HepG2 (cell line): ENCODE data around the gene DNAJC4. TPM values are rescaled to one million over a fixed set of nuclear protein-coding genes. Genes with fewer than 3 reads are reported as not detected.

Experiments used
- JUND ChIP-seq: sonication (generic); formaldehyde crosslinking; IDR thresholded peaks from 2 replicates; pipeline ENCODE4 v1.8.0; 2022; ENCODE audit warnings: mild to moderate bottlenecking, missing genetic modification reagents
- NFE2L1 ChIP-seq: sonication (generic); formaldehyde crosslinking; IDR thresholded peaks from 2 replicates; pipeline ENCODE4 v1.4.0; 2020; ENCODE audit warnings: missing genetic modification reagents, mild to moderate bottlenecking, borderline replicate concordance
- NPAS2 ChIP-seq: sonication (generic); formaldehyde crosslinking; IDR thresholded peaks from 2 replicates; pipeline ENCODE4 v1.8.0; 2022; ENCODE audit warnings: mild to moderate bottlenecking, missing genetic modification reagents, borderline replicate concordance
- SETDB1 ChIP-seq: sonication (generic); formaldehyde crosslinking; IDR thresholded peaks from 2 replicates; pipeline ENCODE4 v1.5.1; 2020; ENCODE audit warnings: missing genetic modification reagents, mild to moderate bottlenecking, borderline replicate concordance
- ZNF230 ChIP-seq: sonication (generic); formaldehyde crosslinking; IDR thresholded peaks from 2 replicates; pipeline ENCODE4 v1.4.0; 2020; ENCODE audit warnings: mild to moderate bottlenecking, missing genetic modification reagents
- ZNF577 ChIP-seq: sonication (generic); formaldehyde crosslinking; IDR thresholded peaks from 2 replicates; pipeline ENCODE4 v1.4.0; 2020; ENCODE audit warnings: mild to moderate bottlenecking, low read depth, missing genetic modification reagents, borderline replicate concordance
- polyA plus RNA-seq, 8 experiments: library from polyadenylated mRNA; depleted of rRNA in 3 of 8; stranded (reverse) in 7 of 8; unstranded in 1 of 8; fragments of >200 nt; fragmentation: Illumina TruSeq in 4 of 8; extraction: Trizol in 4 of 8; gene quantifications; 2 replicates each; pipeline versions ENCODE4 v1.2.1 to v1.2.3, GENCODE V29; 2011 to 2016; ENCODE audit warnings: low read depth in 4 of 8, missing spikeins in 1 of 8, mixed read lengths in 1 of 8; ENCODE audit not compliant: insufficient read depth in 1 of 8
- total RNA-seq, 5 experiments: library from RNA; depleted of rRNA; stranded (reverse); fragments of >200 nt; fragmentation: Illumina TruSeq; extraction: Trizol; gene quantifications; 2 replicates each; pipeline ENCODE4 v1.2.3, GENCODE V29; 2016; ENCODE audit warnings: low read depth in 1 of 5
- TF ChIP-seq, protein P1 (sequence below), 2 experiments: fragments of 450-650 bp in 1 of 2; sonication (generic) in 1 of 2; formaldehyde crosslinking in 1 of 2; IDR thresholded peaks; 2 replicates each; pipeline versions ENCODE4 v1.6.1 to v1.8.0; 2016 to 2022; ENCODE audit warnings: antibody characterized with exemption in 1 of 2, mild to moderate bottlenecking in 1 of 2, missing genetic modification reagents in 1 of 2
- TF ChIP-seq, protein P2 (sequence below): sonication (generic); formaldehyde crosslinking; IDR thresholded peaks from 2 replicates; pipeline ENCODE4 v1.4.0; 2020; ENCODE audit warnings: missing genetic modification reagents
- TF ChIP-seq, protein P3 (sequence below): sonication (generic); formaldehyde crosslinking; IDR thresholded peaks from 2 replicates; pipeline ENCODE4 v1.5.1; 2020; ENCODE audit warnings: mild to moderate bottlenecking, missing genetic modification reagents, moderate library complexity
- TF ChIP-seq, protein P4 (sequence below): IDR thresholded peaks from 2 replicates; pipeline ENCODE4 v1.6.1; 2016; ENCODE audit warnings: missing compliant biosample characterization, missing genetic modification reagents, borderline replicate concordance

DNAJC4 gene
- total and polyA plus RNA-seq, 2 of the 13 experiments (the other 11 are each of a cell fraction or from before 2014, with no cell fraction given) = 10.3 to 60.8 TPM

DNA sequence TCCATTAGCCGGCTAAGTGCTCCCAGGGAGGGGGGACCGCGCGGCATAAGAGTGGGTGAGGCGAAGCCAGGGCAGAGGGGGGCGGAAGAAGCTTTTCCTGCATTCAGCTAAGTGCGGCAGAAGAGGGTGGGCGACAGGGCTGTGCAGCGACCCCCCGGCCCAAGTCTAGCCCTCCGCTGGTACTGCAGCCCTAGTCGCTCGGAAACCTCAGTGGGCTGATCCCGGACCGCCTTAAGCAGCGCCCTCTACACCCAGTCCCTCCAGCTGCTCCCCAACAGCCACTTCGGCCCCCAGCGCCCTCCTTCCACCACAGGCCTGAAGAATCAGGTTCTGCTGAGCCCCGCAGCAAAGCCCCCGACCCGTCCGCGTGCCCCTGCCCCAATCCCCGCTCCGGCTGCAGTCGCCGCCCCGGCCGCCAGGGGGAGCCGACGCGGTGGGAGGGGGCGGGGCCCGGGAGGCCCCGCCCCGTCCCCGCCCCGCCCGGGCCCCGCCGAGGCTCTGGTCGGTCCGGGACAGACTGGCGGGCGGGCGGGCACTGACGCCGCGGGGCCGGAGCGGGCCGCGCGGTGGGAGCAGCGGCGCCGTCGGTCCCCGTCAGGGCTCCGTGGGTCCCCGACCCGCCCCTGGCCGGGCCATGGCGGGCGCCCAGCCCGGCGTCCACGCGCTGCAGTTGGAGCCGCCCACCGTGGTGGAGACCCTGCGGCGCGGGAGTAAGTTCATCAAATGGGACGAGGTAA is 20.8 kb downstream of the DNAJC4 start, which contains the start of gene PLCB3 (continued):
- TF ChIP-seq, protein P1, sequence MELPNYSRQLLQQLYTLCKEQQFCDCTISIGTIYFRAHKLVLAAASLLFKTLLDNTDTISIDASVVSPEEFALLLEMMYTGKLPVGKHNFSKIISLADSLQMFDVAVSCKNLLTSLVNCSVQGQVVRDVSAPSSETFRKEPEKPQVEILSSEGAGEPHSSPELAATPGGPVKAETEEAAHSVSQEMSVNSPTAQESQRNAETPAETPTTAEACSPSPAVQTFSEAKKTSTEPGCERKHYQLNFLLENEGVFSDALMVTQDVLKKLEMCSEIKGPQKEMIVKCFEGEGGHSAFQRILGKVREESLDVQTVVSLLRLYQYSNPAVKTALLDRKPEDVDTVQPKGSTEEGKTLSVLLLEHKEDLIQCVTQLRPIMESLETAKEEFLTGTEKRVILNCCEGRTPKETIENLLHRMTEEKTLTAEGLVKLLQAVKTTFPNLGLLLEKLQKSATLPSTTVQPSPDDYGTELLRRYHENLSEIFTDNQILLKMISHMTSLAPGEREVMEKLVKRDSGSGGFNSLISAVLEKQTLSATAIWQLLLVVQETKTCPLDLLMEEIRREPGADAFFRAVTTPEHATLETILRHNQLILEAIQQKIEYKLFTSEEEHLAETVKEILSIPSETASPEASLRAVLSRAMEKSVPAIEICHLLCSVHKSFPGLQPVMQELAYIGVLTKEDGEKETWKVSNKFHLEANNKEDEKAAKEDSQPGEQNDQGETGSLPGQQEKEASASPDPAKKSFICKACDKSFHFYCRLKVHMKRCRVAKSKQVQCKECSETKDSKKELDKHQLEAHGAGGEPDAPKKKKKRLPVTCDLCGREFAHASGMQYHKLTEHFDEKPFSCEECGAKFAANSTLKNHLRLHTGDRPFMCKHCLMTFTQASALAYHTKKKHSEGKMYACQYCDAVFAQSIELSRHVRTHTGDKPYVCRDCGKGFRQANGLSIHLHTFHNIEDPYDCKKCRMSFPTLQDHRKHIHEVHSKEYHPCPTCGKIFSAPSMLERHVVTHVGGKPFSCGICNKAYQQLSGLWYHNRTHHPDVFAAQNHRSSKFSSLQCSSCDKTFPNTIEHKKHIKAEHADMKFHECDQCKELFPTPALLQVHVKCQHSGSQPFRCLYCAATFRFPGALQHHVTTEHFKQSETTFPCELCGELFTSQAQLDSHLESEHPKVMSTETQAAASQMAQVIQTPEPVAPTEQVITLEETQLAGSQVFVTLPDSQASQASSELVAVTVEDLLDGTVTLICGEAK (IDR thresholded peaks at IDR 0.05) = no peak
- TF ChIP-seq, protein P1 (CRISPR knock-in tag; IDR thresholded peaks at IDR 0.05) = no peak
- TF ChIP-seq, protein P2, sequence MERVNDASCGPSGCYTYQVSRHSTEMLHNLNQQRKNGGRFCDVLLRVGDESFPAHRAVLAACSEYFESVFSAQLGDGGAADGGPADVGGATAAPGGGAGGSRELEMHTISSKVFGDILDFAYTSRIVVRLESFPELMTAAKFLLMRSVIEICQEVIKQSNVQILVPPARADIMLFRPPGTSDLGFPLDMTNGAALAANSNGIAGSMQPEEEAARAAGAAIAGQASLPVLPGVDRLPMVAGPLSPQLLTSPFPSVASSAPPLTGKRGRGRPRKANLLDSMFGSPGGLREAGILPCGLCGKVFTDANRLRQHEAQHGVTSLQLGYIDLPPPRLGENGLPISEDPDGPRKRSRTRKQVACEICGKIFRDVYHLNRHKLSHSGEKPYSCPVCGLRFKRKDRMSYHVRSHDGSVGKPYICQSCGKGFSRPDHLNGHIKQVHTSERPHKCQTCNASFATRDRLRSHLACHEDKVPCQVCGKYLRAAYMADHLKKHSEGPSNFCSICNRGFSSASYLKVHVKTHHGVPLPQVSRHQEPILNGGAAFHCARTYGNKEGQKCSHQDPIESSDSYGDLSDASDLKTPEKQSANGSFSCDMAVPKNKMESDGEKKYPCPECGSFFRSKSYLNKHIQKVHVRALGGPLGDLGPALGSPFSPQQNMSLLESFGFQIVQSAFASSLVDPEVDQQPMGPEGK (CRISPR knock-in tag) = peak; percentile 51; the same call in 1 of the 2 replicates
- no peak for TF ChIP-seq ZNF577 (CRISPR knock-in tag)
- no peak for TF ChIP-seq ZNF230 (CRISPR knock-in tag)
- TF ChIP-seq, protein P3, sequence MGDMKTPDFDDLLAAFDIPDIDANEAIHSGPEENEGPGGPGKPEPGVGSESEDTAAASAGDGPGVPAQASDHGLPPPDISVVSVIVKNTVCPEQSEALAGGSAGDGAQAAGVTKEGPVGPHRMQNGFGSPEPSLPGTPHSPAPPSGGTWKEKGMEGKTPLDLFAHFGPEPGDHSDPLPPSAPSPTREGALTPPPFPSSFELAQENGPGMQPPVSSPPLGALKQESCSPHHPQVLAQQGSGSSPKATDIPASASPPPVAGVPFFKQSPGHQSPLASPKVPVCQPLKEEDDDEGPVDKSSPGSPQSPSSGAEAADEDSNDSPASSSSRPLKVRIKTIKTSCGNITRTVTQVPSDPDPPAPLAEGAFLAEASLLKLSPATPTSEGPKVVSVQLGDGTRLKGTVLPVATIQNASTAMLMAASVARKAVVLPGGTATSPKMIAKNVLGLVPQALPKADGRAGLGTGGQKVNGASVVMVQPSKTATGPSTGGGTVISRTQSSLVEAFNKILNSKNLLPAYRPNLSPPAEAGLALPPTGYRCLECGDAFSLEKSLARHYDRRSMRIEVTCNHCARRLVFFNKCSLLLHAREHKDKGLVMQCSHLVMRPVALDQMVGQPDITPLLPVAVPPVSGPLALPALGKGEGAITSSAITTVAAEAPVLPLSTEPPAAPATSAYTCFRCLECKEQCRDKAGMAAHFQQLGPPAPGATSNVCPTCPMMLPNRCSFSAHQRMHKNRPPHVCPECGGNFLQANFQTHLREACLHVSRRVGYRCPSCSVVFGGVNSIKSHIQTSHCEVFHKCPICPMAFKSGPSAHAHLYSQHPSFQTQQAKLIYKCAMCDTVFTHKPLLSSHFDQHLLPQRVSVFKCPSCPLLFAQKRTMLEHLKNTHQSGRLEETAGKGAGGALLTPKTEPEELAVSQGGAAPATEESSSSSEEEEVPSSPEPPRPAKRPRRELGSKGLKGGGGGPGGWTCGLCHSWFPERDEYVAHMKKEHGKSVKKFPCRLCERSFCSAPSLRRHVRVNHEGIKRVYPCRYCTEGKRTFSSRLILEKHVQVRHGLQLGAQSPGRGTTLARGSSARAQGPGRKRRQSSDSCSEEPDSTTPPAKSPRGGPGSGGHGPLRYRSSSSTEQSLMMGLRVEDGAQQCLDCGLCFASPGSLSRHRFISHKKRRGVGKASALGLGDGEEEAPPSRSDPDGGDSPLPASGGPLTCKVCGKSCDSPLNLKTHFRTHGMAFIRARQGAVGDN (CRISPR knock-in tag) = peak; percentile 40
- no peak for TF ChIP-seq JUND
- TF ChIP-seq NFE2L1 (CRISPR knock-in tag) = no peak
- TF ChIP-seq, protein P4, sequence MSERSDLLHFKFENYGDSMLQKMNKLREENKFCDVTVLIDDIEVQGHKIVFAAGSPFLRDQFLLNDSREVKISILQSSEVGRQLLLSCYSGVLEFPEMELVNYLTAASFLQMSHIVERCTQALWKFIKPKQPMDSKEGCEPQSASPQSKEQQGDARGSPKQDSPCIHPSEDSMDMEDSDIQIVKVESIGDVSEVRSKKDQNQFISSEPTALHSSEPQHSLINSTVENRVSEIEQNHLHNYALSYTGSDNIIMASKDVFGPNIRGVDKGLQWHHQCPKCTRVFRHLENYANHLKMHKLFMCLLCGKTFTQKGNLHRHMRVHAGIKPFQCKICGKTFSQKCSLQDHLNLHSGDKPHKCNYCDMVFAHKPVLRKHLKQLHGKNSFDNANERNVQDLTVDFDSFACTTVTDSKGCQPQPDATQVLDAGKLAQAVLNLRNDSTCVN (CRISPR knock-in tag) = 0 out of 2 replicates have a peak, but pooled peaks have one; percentile 9
- TF ChIP-seq SETDB1 (CRISPR knock-in tag) = no peak
- TF ChIP-seq NPAS2 (CRISPR knock-in tag) = no peak
